Muscle of leg (tissue), 11 donors: ENCODE results near the gene ARHGEF10L. TPM values are rescaled to one million over a fixed set of nuclear protein-coding genes. Genes with fewer than 3 reads are reported as not detected.
"Not testable (repeated sequence)": the region's sequence is repeated elsewhere in the genome, so short reads cannot be mapped to it uniquely, and the experiment has no call there.

Experiments used
- DNase-seq: peaks from one replicate; pipeline ENCODE4 v3.0.0; 2013
- H3K27ac ChIP-seq: one replicate; pipeline ENCODE4 v1.5.1; 2013; ENCODE audit warnings: mild to moderate bottlenecking, low read length, control low read depth
- H3K27me3 ChIP-seq: one replicate; pipeline ENCODE4 v1.6.1; 2013; ENCODE audit warnings: low read length; ENCODE audit not compliant: control insufficient read depth, insufficient read depth
- H3K36me3 ChIP-seq: one replicate; pipeline ENCODE4 v1.6.1; 2013; ENCODE audit warnings: low read length; ENCODE audit not compliant: control insufficient read depth, insufficient read depth
- H3K4me1 ChIP-seq: one replicate; pipeline ENCODE4 v1.6.1; 2013; ENCODE audit warnings: low read length; ENCODE audit not compliant: control insufficient read depth, insufficient read depth
- H3K4me3 ChIP-seq: one replicate; pipeline ENCODE4 v1.5.1; 2013; ENCODE audit warnings: low read length, control low read depth
- H3K9me3 ChIP-seq: replicated peaks from 2 replicates; pipeline ENCODE4 v1.6.1; 2013; ENCODE audit warnings: low read depth, low read length; ENCODE audit not compliant: control insufficient read depth
- WGBS: methylation state at CpG from one replicate; pipeline ENCODE4 v1.1.5; 2013; ENCODE audit warnings: missing lambda C conversion rate; ENCODE audit not compliant: insufficient coverage; 5-methylcytosine and 5-hydroxymethylcytosine counted together
- polyA plus RNA-seq, 8 donors: library from polyadenylated mRNA; unstranded; fragments of 120-200 nt; gene quantifications; one replicate each; pipeline versions ENCODE4 v1.2.1 to v1.2.3, GENCODE V29; 2013; ENCODE audit warnings: inconsistent platforms in 1 of 8, low replicate concordance in 1 of 8; ENCODE audit not compliant: insufficient read length in 8 of 8, insufficient read depth in 1 of 8
- total RNA-seq: library from RNA; stranded (reverse); fragments of 120-200 nt; gene quantifications from one replicate; pipeline ENCODE4 v1.2.4, GENCODE V29; 2013

ARHGEF10L gene
- total and polyA plus RNA-seq, 9 donors = 14.1 to 24.5 (median 22.4) TPM

DNA sequence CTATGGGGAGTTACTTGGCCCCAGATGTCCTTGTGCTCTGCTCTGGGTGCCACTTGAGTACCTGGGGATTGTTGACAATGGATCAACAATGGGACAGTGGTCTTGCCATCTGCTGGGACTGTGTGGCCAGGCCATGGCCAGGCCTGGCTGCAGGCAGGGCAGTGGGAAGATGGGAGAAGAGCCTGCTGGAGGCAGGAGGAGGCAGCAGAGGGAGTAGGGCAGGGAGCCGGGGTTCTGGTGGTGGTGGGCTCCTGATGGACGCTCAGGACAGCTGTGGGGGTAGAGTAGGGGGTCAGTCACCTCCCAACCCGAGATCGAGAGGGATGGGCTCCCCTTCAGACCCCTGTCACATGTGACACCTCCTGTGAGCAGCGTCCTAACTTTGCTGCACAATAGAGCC lies 81.0 kb downstream of the ARHGEF10L start:
- H3K27ac ChIP-seq = no peak overlapping the region
- 89% methylated on average over 4 of the region's 5 CpGs for WGBS
- H3K4me1 ChIP-seq = peaks cover 25% of the 10 kb centered on the region
- DNase-seq = no peak
- H3K36me3 ChIP-seq = peaks cover 60% of the 10 kb centered on the region
- no peaks in the 10 kb centered on the region for H3K9me3 ChIP-seq
- no peak overlapping the region for H3K4me3 ChIP-seq
- no peaks in the 10 kb centered on the region for H3K27me3 ChIP-seq

DNA sequence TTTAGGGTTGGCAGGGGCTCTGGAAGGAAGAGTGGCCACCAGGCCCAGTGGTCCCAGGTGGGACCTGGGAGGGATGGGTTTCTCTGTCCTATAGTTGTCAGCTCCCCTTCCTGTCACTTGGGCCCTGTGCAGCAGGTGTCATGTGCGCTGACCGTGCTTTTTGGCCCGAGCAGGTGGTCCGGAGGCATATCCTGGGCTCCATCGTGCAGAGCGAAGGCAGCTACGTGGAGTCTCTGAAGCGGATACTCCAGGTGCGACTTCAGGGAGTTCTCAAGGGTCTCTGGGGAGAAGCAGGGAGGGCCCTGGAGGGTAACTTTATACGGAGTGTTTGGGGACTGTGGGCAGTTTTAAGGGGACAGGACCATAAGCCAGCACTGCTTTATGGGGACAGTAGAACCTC lies 82.2 kb downstream of the ARHGEF10L start:
- WGBS = 87% methylated on average over 10 of the region's 10 CpGs
- Histone ChIP-seq H3K4me3 (no peak overlapping the region), H3K4me1 (peaks cover 25% of the 10 kb centered on the region), H3K27ac (no peak overlapping the region), H3K36me3 (peaks cover 70% of the 10 kb centered on the region), H3K27me3 (no peaks in the 10 kb centered on the region), H3K9me3 (no peaks in the 10 kb centered on the region)
- no peak for DNase-seq

DNA sequence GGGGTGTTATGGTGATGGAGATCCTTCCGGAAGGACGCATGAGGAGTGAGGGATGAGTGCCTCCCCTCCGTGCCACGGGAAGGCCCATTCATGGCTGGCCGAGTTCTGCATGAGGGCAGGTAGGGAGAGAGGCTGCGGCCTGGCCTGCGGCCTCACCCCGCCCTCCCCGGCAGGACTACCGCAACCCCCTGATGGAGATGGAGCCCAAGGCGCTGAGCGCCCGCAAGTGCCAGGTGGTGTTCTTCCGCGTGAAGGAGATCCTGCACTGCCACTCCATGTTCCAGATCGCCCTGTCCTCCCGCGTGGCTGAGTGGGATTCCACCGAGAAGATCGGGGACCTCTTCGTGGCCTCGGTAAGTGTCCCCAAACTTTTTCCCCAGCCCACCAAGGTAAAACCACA lies 83.3 kb downstream of the ARHGEF10L start:
- H3K4me1 ChIP-seq = peaks cover 19% of the 10 kb centered on the region
- no peak overlapping the region for H3K27ac ChIP-seq

DNA sequence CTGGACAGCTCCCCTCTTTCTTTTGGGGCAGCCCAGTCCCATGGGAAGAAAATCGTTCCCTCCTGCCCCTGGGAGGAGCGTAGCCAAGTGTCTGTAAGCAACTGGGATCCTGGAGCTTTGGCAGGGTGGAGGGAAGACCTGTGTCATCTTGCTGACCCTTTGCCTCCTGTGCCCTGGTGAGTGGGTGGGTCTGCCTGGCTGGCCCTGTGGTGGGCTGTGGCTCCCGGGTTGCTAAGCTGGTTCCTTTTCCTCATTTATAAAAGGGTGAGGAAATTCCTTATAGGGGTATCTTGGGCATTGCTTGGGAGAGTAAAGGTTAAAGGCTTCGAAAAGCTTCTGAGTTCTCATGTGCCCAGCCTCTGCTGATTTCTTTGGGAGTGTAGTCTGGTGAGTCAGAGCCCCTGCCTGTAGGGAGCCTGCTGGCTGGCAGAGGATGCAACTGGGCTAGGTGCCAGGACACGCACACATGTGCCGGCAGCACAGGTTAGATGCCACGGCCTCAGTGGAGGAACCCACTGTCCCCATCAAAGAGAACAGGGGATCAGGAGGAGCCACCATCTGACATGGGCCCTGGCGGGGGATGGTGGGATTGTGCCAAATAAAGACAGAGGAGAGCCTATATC lies 85.2 kb downstream of the ARHGEF10L start:
- H3K4me1 ChIP-seq = peaks cover 4% of the 10 kb centered on the region
- no peak overlapping the region for H3K27ac ChIP-seq
- H3K27me3 ChIP-seq = no peaks in the 10 kb centered on the region
- no peak for DNase-seq
- no peaks in the 10 kb centered on the region for H3K9me3 ChIP-seq
- H3K36me3 ChIP-seq = peaks cover 82% of the 10 kb centered on the region
- WGBS = 80% methylated on average over 2 of the region's 8 CpGs
- H3K4me3 ChIP-seq = no peak overlapping the region

More for the DNA sequence above, 83.3 kb downstream of the ARHGEF10L start:
- H3K27me3 ChIP-seq = no peaks in the 10 kb centered on the region
- H3K36me3 ChIP-seq = peaks cover 78% of the 10 kb centered on the region
- H3K9me3 ChIP-seq = no peaks in the 10 kb centered on the region
- no peak for DNase-seq
- 95% methylated on average over 19 of the region's 22 CpGs for WGBS
- H3K4me3 ChIP-seq = no peak overlapping the region

DNA sequence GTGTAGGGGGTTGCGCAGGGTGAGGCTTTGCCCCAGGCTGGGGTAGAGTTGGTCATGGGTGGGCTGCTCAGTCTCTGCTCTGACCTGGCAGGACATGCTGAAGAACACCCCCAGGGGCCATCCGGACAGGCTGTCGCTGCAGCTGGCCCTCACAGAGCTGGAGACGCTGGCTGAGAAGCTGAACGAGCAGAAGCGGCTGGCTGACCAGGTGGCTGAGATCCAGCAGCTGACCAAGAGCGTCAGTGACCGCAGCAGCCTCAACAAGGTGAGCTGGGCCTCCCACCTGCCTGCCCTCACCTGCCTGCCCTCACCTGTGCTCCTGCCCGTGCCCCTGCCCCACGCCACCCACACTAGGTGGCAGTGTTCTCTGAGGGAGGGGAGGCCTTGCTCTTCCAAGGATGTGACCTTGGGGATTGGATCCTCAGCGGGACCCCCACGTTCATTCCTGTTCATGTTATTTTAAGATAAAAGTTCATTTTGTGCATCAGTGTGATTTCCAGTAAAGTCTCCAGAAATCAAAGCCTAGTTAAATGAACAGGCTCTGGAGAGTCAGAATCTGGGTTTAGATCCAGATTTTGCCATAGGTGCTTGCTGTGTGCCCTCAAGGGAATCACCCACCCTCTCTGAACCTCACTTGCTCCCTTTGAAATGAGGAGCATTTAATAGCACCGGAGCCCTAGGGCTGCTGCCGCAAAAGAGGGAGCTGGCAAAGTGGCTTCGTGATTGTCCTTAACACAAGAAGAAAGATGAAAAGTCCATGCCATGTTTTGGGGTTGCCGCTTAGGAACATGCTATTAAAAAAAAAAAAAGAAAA lies 87.9 kb downstream of the ARHGEF10L start:
- Histone ChIP-seq H3K27ac (no peak overlapping the region), H3K4me3 (no peak overlapping the region), H3K27me3 (no peaks in the 10 kb centered on the region), H3K4me1 (peaks cover 12% of the 10 kb centered on the region), H3K36me3 (peaks cover 82% of the 10 kb centered on the region), H3K9me3 (no peaks in the 10 kb centered on the region)
- 80% methylated on average over 10 of the region's 16 CpGs for WGBS
- DNase-seq = no peak

DNA sequence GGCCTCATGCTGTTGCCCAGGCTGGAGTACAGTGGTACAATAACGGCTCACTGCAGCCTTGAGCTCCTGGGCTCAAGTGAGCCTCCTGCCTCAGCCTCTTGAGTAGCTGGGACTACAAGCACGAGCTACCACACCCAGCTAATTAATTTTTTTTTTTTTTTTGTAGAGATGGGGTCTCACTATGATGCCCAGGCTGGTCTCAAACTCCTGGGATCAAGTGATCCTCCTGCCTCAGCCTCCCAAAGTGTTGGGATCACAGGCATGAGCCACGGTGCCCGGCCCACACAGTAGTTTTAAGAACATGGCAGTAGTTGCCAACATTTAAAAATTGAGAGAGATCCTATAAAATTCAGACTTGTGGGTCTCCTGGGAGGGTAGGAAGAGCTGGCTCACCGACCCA lies 89.5 kb downstream of the ARHGEF10L start:
- not testable (repeated sequence) for DNase-seq, H3K27ac ChIP-seq, H3K9me3 ChIP-seq, H3K27me3 ChIP-seq, H3K4me3 ChIP-seq
- Histone ChIP-seq H3K4me1 (peaks cover 12% of the 10 kb centered on the region), H3K36me3 (peaks cover 80% of the 10 kb centered on the region)
- WGBS = no CpG with 5 or more reads among the region's 5 CpGs

DNA sequence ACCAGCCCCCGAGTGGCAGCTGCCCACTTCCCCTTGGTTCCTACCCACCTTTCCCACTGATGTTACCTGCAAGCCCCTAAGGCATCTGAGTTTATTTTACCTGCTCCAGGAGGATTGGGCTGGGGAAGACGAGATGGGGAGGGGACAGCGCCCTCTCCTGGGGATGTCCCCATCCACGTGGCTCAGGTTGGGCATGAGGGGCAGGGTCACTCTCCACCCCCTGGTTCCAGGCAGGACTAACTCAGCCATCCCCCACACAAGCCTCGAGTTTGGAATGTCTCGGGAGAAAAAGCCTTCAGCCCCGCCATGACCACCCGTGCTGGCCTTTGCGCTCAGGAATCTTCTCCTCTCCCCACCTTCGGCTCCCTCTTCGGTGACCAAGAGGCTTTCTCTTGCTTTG lies 90.0 kb downstream of the ARHGEF10L start:
- Histone ChIP-seq H3K27me3 (no peaks in the 10 kb centered on the region), H3K4me1 (peaks cover 12% of the 10 kb centered on the region), H3K9me3 (no peaks in the 10 kb centered on the region), H3K27ac (peak overlapping the region; percentile 47), H3K4me3 (no peak overlapping the region), H3K36me3 (peaks cover 81% of the 10 kb centered on the region)
- no peak for DNase-seq
- whole genome bisulfite sequencing = 44% methylated on average over 5 of the region's 11 CpGs

DNA sequence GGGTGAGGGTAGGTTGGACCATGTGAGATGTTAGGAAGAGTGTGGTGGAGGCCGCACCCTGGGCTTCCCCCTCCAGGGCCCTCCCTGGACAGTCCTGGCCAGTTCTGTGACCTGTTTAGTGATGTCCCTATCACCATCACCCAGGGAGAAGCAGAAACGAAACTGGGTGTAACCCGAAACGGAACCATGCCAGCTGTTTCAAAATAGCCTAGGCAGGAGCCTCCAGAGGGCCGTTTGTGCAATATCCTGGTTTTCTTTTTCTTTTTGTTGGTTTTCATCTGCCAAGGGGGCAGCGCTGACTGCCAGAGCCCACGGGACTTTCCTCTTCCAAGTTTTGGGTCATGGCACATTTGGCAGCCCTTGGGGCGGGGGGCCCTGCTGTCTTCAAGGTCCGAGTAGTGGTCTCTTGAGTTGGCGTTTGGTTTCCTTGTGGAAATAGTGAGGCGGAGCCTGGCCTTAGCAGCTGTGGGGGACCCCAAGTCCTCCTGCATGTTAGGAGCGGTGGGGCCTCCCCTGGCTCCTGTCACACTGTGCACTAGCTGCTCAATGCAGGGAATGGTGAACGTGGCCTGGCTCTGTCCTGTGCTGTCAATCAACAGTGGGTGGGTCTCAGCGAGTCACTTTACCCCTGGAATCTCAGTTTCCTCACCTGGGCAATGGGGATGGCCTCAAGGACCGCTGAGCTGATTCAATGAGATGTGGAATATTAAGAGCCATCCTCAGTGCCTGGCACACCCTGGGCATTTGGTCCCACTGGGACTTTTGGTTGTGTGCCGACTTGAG lies 90.7 kb downstream of the ARHGEF10L start:
- H3K27ac ChIP-seq = peak overlapping the region; percentile 59

DNA sequence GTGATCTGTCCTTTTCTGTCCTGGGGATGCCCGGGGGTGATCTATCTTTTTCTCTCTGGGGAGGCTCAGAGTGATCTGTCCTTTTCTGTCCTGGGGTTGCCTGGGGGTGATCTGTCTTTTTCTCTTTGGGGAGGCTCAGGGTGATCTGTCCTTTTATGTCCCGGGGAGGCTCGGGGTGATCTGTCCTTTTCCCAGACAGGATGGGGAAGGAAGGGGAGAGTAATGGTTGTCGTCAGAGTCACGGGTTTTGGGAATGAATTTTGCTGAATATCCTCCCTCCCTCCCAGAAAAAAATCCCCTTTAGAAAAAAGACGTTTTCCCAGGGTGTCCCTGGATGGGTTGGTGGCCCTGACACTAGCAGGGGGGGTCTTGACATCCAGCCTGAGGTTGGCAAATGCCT lies 91.5 kb downstream of the ARHGEF10L start:
- no peak for DNase-seq
- peaks cover 12% of the 10 kb centered on the region for H3K4me1 ChIP-seq
- no CpG with 5 or more reads among the region's 6 CpGs for WGBS
- no peaks in the 10 kb centered on the region for H3K27me3 ChIP-seq
- H3K36me3 ChIP-seq = peaks cover 81% of the 10 kb centered on the region
- no peak overlapping the region for H3K27ac ChIP-seq
- no peaks in the 10 kb centered on the region for H3K9me3 ChIP-seq
- no peak overlapping the region for H3K4me3 ChIP-seq

More for the DNA sequence above, 90.7 kb downstream of the ARHGEF10L start:
- DNase-seq = peak; percentile 81
- no peak overlapping the region for H3K4me3 ChIP-seq
- peaks cover 12% of the 10 kb centered on the region for H3K4me1 ChIP-seq
- H3K36me3 ChIP-seq = peaks cover 81% of the 10 kb centered on the region
- no peaks in the 10 kb centered on the region for H3K9me3 ChIP-seq
- no peaks in the 10 kb centered on the region for H3K27me3 ChIP-seq
- 63% methylated on average over 15 of the region's 16 CpGs for WGBS

DNA sequence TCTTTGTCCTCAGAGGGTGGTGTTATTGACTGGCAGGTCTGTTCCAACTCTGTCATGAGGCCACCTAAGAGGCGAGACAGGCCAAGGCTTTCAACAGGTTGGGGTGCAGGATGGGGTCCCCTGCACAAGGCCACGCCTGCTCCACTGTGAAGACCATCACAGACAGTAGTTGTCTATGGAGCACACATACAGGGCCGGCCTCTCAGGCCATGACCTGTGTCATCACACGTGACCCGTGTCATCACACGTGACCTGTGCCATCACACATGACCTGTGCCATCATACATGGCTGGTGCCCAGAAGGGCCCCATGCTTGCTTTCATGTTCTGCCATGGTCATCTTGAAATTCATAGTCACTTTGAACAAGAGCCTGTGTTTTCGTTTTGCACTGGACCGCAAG lies 91.9 kb downstream of the ARHGEF10L start:
- Histone ChIP-seq H3K4me1 (peaks cover 12% of the 10 kb centered on the region), H3K27ac (no peak overlapping the region), H3K27me3 (no peaks in the 10 kb centered on the region), H3K36me3 (peaks cover 80% of the 10 kb centered on the region), H3K9me3 (no peaks in the 10 kb centered on the region), H3K4me3 (no peak overlapping the region)
- WGBS = 92% methylated on average over 8 of the region's 8 CpGs
- no peak for DNase-seq
